HUES48 (cell line): ENCODE results near the gene TWIST1.

Source experiments
- H3K27ac ChIP-seq: one replicate; pipeline ENCODE4 v1.7.0; 2013; ENCODE audit warnings: low read depth, low read length, inconsistent platforms
- H3K27me3 ChIP-seq: 2 replicates; pipeline ENCODE4 v1.6.1; 2013; ENCODE audit warnings: mild to moderate bottlenecking, low read length; ENCODE audit not compliant: control insufficient read depth, insufficient read depth
- H3K36me3 ChIP-seq: 2 replicates; pipeline ENCODE4 v1.6.1; 2013; ENCODE audit warnings: low read length; ENCODE audit not compliant: control insufficient read depth, insufficient read depth
- H3K4me1 ChIP-seq: 2 replicates; pipeline ENCODE4 v1.6.1; 2013; ENCODE audit warnings: mild to moderate bottlenecking, low read length; ENCODE audit not compliant: control insufficient read depth, insufficient read depth
- H3K4me3 ChIP-seq: 2 replicates; pipeline ENCODE4 v1.5.1; 2013; ENCODE audit warnings: mild to moderate bottlenecking, low read depth, low read length
- H3K9ac ChIP-seq: 2 replicates; pipeline ENCODE4 v1.6.1; 2013; ENCODE audit warnings: mild to moderate bottlenecking, low read depth, low read length, moderate library complexity
- H3K9me3 ChIP-seq: 2 replicates; pipeline ENCODE4 v1.6.1; 2013; ENCODE audit warnings: low read length; ENCODE audit not compliant: control insufficient read depth, insufficient read depth

TWIST1 gene

DNA sequence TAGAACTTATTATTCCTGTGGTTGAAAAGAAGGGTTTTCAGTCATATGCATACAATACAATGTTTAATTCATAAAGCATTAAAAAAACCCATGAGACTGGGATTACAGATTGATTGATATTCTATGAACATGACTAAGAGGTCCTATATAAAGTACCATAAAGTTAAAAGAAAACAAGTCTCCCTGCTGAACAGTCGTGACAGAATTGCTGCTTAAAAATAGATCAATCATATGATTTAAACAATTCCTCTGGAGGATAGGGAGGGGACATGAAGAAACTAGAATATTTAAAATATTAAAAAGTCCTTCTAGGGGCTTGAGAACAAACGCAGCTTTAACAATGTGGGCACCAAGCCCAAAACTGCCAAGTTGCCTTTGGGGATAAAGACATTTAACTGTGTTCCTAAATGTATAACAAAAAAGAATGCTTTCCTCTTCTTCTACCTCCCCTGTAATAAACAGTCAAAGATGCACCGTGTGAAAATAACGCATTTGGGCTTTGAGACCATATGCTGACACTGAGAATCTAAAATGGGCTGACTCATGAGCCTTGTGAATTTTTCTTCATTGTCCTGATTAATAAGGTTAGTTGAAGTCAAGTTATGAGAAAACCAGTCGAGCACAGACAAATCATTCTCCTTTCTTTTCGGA lies 25.8 kb downstream of the TWIST1 start:
- Histone ChIP-seq H3K4me3 (no peak overlapping the region), H3K9me3 (no peaks in the 10 kb centered on the region), H3K9ac (no peak overlapping the region), H3K36me3 (no peaks in the 10 kb centered on the region), H3K27ac (no peak overlapping the region), H3K27me3 (no peaks in the 10 kb centered on the region), H3K4me1 (peaks cover 20% of the 10 kb centered on the region; the same call in 1 of the 2 replicates)

- H3K9me3 ChIP-seq: no peaks in the 10 kb centered on the region
- H3K27me3 ChIP-seq: no peaks in the 10 kb centered on the region
- H3K9ac ChIP-seq: no peak overlapping the region
- no peaks in the 10 kb centered on the region for H3K36me3 ChIP-seq
- no peak overlapping the region for H3K27ac ChIP-seq
- no peak overlapping the region for H3K4me3 ChIP-seq
- H3K4me1 ChIP-seq: peaks cover 14% of the 10 kb centered on the region; the same call in 1 of the 2 replicates
Measured at GRCh38 chr7:19090526-19090925, 26.9 kb downstream of the TWIST1 start.

- Histone ChIP-seq H3K4me1 (peaks cover 7% of the 10 kb centered on the region; the same call in 1 of the 2 replicates), H3K9ac (no peak overlapping the region), H3K4me3 (no peak overlapping the region), H3K9me3 (no peaks in the 10 kb centered on the region), H3K27ac (no peak overlapping the region), H3K27me3 (no peaks in the 10 kb centered on the region), H3K36me3 (no peaks in the 10 kb centered on the region)
Measured at GRCh38 chr7:19089797-19090196, 27.6 kb downstream of the TWIST1 start.

DNA sequence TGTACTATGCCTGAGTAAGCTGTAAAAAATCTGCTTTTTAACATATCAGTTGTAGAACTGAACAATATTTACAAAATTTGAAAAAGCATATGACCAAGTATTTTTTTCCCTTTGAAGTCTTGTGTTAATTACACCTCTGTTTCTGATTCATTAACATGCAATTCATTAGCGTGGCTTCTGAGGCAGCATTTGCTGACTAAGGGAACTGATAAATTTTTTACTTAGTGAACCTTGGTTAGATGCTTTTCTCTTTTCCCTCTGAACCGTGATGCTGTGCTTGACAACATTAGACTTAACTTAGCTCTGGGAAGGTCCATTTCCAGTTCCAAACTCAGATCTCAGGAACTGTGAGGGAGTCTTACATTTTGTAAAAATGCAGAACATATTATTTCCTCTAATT lies 28.1 kb downstream of the TWIST1 start:
- Histone ChIP-seq H3K9me3 (no peaks in the 10 kb centered on the region), H3K27ac (no peak overlapping the region), H3K9ac (no peak overlapping the region), H3K4me3 (no peak overlapping the region), H3K4me1 (peaks cover 2% of the 10 kb centered on the region; the same call in 1 of the 2 replicates), H3K27me3 (no peaks in the 10 kb centered on the region), H3K36me3 (no peaks in the 10 kb centered on the region)

GRCh38 chr7:19080093-19080492 lies 37.3 kb downstream of the TWIST1 start:
- H3K36me3 ChIP-seq: no peaks in the 10 kb centered on the region
- H3K27ac ChIP-seq: peak overlapping the region; percentile 70
- H3K9me3 ChIP-seq: no peaks in the 10 kb centered on the region
- peaks cover 25% of the 10 kb centered on the region for H3K4me1 ChIP-seq
- no peaks in the 10 kb centered on the region for H3K27me3 ChIP-seq
- peak overlapping the region; percentile 52; the same call in 1 of the 2 replicates for H3K9ac ChIP-seq
- 0 out of 2 replicates have a peak overlapping the region, but pooled peaks have one; percentile 3 for H3K4me3 ChIP-seq

GRCh38 chr7:19079066-19079465 lies 38.4 kb downstream of the TWIST1 start:
- Histone ChIP-seq H3K4me3 (no peak overlapping the region), H3K9me3 (no peaks in the 10 kb centered on the region), H3K27ac (peak overlapping the region; percentile 68), H3K27me3 (no peaks in the 10 kb centered on the region), H3K9ac (no peak overlapping the region; the same call in 1 of the 2 replicates), H3K36me3 (no peaks in the 10 kb centered on the region), H3K4me1 (peaks cover 25% of the 10 kb centered on the region)

GRCh38 chr7:19069842-19070241 lies 47.6 kb downstream of the TWIST1 start:
- Histone ChIP-seq H3K9ac (no peak overlapping the region), H3K27me3 (no peaks in the 10 kb centered on the region), H3K27ac (no peak overlapping the region), H3K4me1 (no peaks in the 10 kb centered on the region), H3K36me3 (no peaks in the 10 kb centered on the region), H3K9me3 (no peaks in the 10 kb centered on the region), H3K4me3 (no peak overlapping the region)

- Histone ChIP-seq H3K36me3 (no peaks in the 10 kb centered on the region), H3K27ac (no peak overlapping the region), H3K4me1 (0 out of 2 replicates have a peak, but pooled peaks cover 4% of the 10 kb centered on the region), H3K27me3 (no peaks in the 10 kb centered on the region), H3K9me3 (no peaks in the 10 kb centered on the region), H3K4me3 (no peak overlapping the region), H3K9ac (no peak overlapping the region)
Measured at GRCh38 chr7:19066170-19066569, 51.3 kb downstream of the TWIST1 start.
